Measurements from ENCODE around the gene ETV7.

ETV7 gene

GRCh38 chr6:36387440-36388303 lies at the start of gene ETV7:
Gene ETV7 (minus strand): TSS chr6:36387669. CDS start chr6:36387541, 128 bp downstream.
- Histone ChIP-seq H3K27ac (no peak within 1 kb of the TSS), H3K9ac (ENCODE audit: insufficient read length) (peak within 1 kb of the TSS; percentile 11), H3K36me3 (ENCODE audit: insufficient read depth, low read length) (no peaks in the 10 kb centered on the region), H3K4me3 (peak within 1 kb of the TSS; percentile 73), H3K9me3 (ENCODE audit: low read depth, low read length) (no peaks in the 10 kb centered on the region)
- TF ChIP-seq EZH2 (IDR thresholded peaks at IDR 0.05) (no peak), FOXP2 (optimal IDR thresholded peaks at IDR 0.05; ENCODE audit: control extremely low read depth, extremely low read length, insufficient read depth) (no peak), POLR2AphosphoS5 (IDR thresholded peaks at IDR 0.05; ENCODE audit: borderline replicate concordance, low read depth, low read length) (no peak)
- no peak for DNase-seq (ENCODE audit: low read depth, low spot score)

- Histone ChIP-seq H3K4me3 (no peak overlapping the region), H3K36me3 (ENCODE audit: insufficient read depth, low read length) (no peaks in the 10 kb centered on the region), H3K27ac (no peak overlapping the region), H3K9me3 (ENCODE audit: low read depth, low read length) (no peaks in the 10 kb centered on the region), H3K9ac (ENCODE audit: insufficient read length) (no peak overlapping the region)
- DNase-seq (ENCODE audit: low read depth, low spot score): no peak
- TF ChIP-seq EZH2 (IDR thresholded peaks at IDR 0.05): no peak
- no peak for TF ChIP-seq POLR2AphosphoS5 (IDR thresholded peaks at IDR 0.05; ENCODE audit: borderline replicate concordance, low read depth, low read length)
- TF ChIP-seq FOXP2 (optimal IDR thresholded peaks at IDR 0.05; ENCODE audit: control extremely low read depth, extremely low read length, insufficient read depth): no peak
Observed at GRCh38 chr6:36436466-36436865, 49.0 kb upstream of the ETV7 start.

GRCh38 chr6:36432151-36432671 lies 44.7 kb upstream of the ETV7 start:
- Histone ChIP-seq H3K9ac (ENCODE audit: insufficient read length) (no peak overlapping the region), H3K27ac (no peak overlapping the region), H3K36me3 (ENCODE audit: insufficient read depth, low read length) (no peaks in the 10 kb centered on the region), H3K4me3 (no peak overlapping the region), H3K9me3 (ENCODE audit: low read depth, low read length) (no peaks in the 10 kb centered on the region)
- no peak for DNase-seq (ENCODE audit: low read depth, low spot score)
- no peak for TF ChIP-seq POLR2AphosphoS5 (IDR thresholded peaks at IDR 0.05; ENCODE audit: borderline replicate concordance, low read depth, low read length)
- no peak for TF ChIP-seq EZH2 (IDR thresholded peaks at IDR 0.05)
- TF ChIP-seq FOXP2 (optimal IDR thresholded peaks at IDR 0.05; ENCODE audit: control extremely low read depth, extremely low read length, insufficient read depth): no peak

GRCh38 chr6:36431197-36431596 lies 43.7 kb upstream of the ETV7 start:
- Histone ChIP-seq H3K9ac (ENCODE audit: insufficient read length) (no peak overlapping the region), H3K27ac (no peak overlapping the region), H3K36me3 (ENCODE audit: insufficient read depth, low read length) (no peaks in the 10 kb centered on the region), H3K4me3 (no peak overlapping the region), H3K9me3 (ENCODE audit: low read depth, low read length) (no peaks in the 10 kb centered on the region)
- no peak for TF ChIP-seq EZH2 (IDR thresholded peaks at IDR 0.05)
- TF ChIP-seq FOXP2 (optimal IDR thresholded peaks at IDR 0.05; ENCODE audit: control extremely low read depth, extremely low read length, insufficient read depth): no peak
- DNase-seq (ENCODE audit: low read depth, low spot score): no peak

- no peak overlapping the region for H3K27ac ChIP-seq
- no peak for DNase-seq (ENCODE audit: low read depth, low spot score)
- no peaks in the 10 kb centered on the region for H3K9me3 ChIP-seq (ENCODE audit: low read depth, low read length)
- H3K4me3 ChIP-seq: no peak overlapping the region
- no peak for TF ChIP-seq POLR2AphosphoS5 (IDR thresholded peaks at IDR 0.05; ENCODE audit: borderline replicate concordance, low read depth, low read length)
- H3K36me3 ChIP-seq (ENCODE audit: insufficient read depth, low read length): no peaks in the 10 kb centered on the region
- no peak overlapping the region for H3K9ac ChIP-seq (ENCODE audit: insufficient read length)
Observed at GRCh38 chr6:36430351-36430750, 42.9 kb upstream of the ETV7 start.

GRCh38 chr6:36428911-36429310 lies 41.4 kb upstream of the ETV7 start:
- TF ChIP-seq EZH2 (IDR thresholded peaks at IDR 0.05) (no peak), POLR2AphosphoS5 (IDR thresholded peaks at IDR 0.05; ENCODE audit: borderline replicate concordance, low read depth, low read length) (no peak), FOXP2 (optimal IDR thresholded peaks at IDR 0.05; ENCODE audit: control extremely low read depth, extremely low read length, insufficient read depth) (no peak)
- Histone ChIP-seq H3K4me3 (no peak overlapping the region), H3K9ac (ENCODE audit: insufficient read length) (no peak overlapping the region), H3K9me3 (ENCODE audit: low read depth, low read length) (no peaks in the 10 kb centered on the region), H3K27ac (no peak overlapping the region), H3K36me3 (ENCODE audit: insufficient read depth, low read length) (no peaks in the 10 kb centered on the region)
- no peak for DNase-seq (ENCODE audit: low read depth, low spot score)

- Histone ChIP-seq H3K27ac (no peak overlapping the region), H3K9ac (ENCODE audit: insufficient read length) (no peak overlapping the region), H3K36me3 (ENCODE audit: insufficient read depth, low read length) (no peaks in the 10 kb centered on the region), H3K4me3 (no peak overlapping the region), H3K9me3 (ENCODE audit: low read depth, low read length) (no peaks in the 10 kb centered on the region)
- TF ChIP-seq FOXP2 (optimal IDR thresholded peaks at IDR 0.05; ENCODE audit: control extremely low read depth, extremely low read length, insufficient read depth): no peak
- TF ChIP-seq EZH2 (IDR thresholded peaks at IDR 0.05): no peak
- no peak for TF ChIP-seq POLR2AphosphoS5 (IDR thresholded peaks at IDR 0.05; ENCODE audit: borderline replicate concordance, low read depth, low read length)
- no peak for DNase-seq (ENCODE audit: low read depth, low spot score)
Observed at GRCh38 chr6:36426622-36427021, 39.2 kb upstream of the ETV7 start.

- no peaks in the 10 kb centered on the region for H3K9me3 ChIP-seq (ENCODE audit: low read depth, low read length)
- H3K4me3 ChIP-seq: peak overlapping the region; percentile 78
- DNase-seq (ENCODE audit: low read depth, low spot score): peak; percentile 73
- H3K27ac ChIP-seq: peak overlapping the region; percentile 72
- TF ChIP-seq POLR2AphosphoS5 (IDR thresholded peaks at IDR 0.05; ENCODE audit: borderline replicate concordance, low read depth, low read length) (peak; percentile 79), EZH2 (IDR thresholded peaks at IDR 0.05) (no peak), FOXP2 (optimal IDR thresholded peaks at IDR 0.05; ENCODE audit: control extremely low read depth, extremely low read length, insufficient read depth) (no peak)
- no peaks in the 10 kb centered on the region for H3K36me3 ChIP-seq (ENCODE audit: insufficient read depth, low read length)
- H3K9ac ChIP-seq (ENCODE audit: insufficient read length): peak overlapping the region; percentile 84
Observed at GRCh38 chr6:36423101-36423824, 35.8 kb upstream of the ETV7 start.

Data from SK-N-MC (cell line).